ENCODE results near the gene KLRF1. TPM values are rescaled to one million over a fixed set of nuclear protein-coding genes. Genes with fewer than 3 reads are reported as not detected.

The KLRF1 gene
- total RNA-seq, 1 experiment from 2014 or later: not detected

DNA sequence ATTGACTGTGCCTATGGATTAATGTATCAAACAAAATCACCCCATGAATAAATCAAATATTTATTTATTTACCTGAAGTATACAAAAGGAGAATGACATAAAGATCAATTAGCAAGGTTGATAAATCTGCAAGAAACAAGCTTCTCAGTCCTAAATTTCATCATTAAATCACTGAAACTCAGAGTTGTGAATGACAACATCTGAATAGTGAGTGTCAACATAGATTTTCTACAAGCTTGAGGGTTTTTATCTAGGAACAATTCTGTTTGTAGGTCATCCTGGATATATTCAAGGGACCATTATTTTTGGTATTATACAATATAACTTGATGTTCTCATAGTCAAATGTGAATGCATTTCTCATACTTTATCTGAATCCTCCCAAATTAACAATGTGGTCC is 17.4 kb upstream of the KLRF1 start:
- Mint-ChIP-seq H3K9me3 (ENCODE audit: low read depth, unreplicated experiment) (no peaks in the 10 kb centered on the region), H3K4me1 (ENCODE audit: low read depth, unreplicated experiment) (no peaks in the 10 kb centered on the region), H3K36me3 (ENCODE audit: insufficient read depth, unreplicated experiment) (peaks cover 11% of the 10 kb centered on the region), H3K27me3 (ENCODE audit: unreplicated experiment) (no peaks in the 10 kb centered on the region), H3K27ac (ENCODE audit: unreplicated experiment) (no peak overlapping the region), H3K4me3 (ENCODE audit: low read depth, unreplicated experiment) (no peak overlapping the region)
- CTCF ChIA-PET: interaction anchor here (0.6 kb wide), 1 partner anchor 326 kb away, joined by 3 read pairs; no protein-coding TSS in a partner anchor
- intact Hi-C loops (cut with micrococcal nuclease; ENCODE audit: unreplicated experiment): no loop called here
- DNase-seq: no peak
- BruUV-seq (replicated peaks): no TSS peak
- TF ChIP-seq, protein P1, sequence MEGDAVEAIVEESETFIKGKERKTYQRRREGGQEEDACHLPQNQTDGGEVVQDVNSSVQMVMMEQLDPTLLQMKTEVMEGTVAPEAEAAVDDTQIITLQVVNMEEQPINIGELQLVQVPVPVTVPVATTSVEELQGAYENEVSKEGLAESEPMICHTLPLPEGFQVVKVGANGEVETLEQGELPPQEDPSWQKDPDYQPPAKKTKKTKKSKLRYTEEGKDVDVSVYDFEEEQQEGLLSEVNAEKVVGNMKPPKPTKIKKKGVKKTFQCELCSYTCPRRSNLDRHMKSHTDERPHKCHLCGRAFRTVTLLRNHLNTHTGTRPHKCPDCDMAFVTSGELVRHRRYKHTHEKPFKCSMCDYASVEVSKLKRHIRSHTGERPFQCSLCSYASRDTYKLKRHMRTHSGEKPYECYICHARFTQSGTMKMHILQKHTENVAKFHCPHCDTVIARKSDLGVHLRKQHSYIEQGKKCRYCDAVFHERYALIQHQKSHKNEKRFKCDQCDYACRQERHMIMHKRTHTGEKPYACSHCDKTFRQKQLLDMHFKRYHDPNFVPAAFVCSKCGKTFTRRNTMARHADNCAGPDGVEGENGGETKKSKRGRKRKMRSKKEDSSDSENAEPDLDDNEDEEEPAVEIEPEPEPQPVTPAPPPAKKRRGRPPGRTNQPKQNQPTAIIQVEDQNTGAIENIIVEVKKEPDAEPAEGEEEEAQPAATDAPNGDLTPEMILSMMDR (IDR thresholded peaks at IDR 0.05; ENCODE audit: unreplicated experiment): no peak

DNA sequence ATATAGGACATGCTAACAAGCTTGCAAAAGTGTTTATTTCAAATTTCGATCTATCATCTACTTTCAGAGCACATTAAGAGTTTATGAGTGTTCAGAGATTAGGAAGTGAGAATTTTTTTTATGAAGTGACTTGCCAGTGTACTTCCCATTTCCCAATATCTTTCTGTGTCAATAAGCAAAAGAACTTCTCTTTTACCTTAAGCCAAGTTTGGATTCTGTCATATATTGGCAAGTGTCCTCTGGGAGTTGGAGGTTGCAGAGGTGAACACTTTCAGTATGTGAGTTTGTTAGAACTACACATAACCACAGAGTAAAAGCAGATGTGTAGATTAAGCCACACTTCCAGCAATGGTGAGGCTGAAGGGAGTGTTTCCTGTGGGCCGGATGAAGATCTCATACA is 16.6 kb upstream of the KLRF1 start:
- CTCF ChIA-PET: no interaction called here
- Mint-ChIP-seq H3K4me1 (ENCODE audit: low read depth, unreplicated experiment) (no peaks in the 10 kb centered on the region), H3K9me3 (ENCODE audit: low read depth, unreplicated experiment) (no peaks in the 10 kb centered on the region), H3K27me3 (ENCODE audit: unreplicated experiment) (no peaks in the 10 kb centered on the region), H3K4me3 (ENCODE audit: low read depth, unreplicated experiment) (no peak overlapping the region), H3K36me3 (ENCODE audit: insufficient read depth, unreplicated experiment) (peaks cover 11% of the 10 kb centered on the region), H3K27ac (ENCODE audit: unreplicated experiment) (no peak overlapping the region)
- no peak for DNase-seq
- intact Hi-C loops (cut with micrococcal nuclease; ENCODE audit: unreplicated experiment): no loop called here
- TF ChIP-seq, protein P1 (IDR thresholded peaks at IDR 0.05; ENCODE audit: unreplicated experiment): no peak
- BruUV-seq (replicated peaks): no TSS peak

- BruUV-seq (replicated peaks): no TSS peak
- no peak overlapping the region for H3K27ac Mint-ChIP-seq (ENCODE audit: unreplicated experiment)
- intact Hi-C loops (cut with micrococcal nuclease; ENCODE audit: unreplicated experiment): no loop called here
- CTCF ChIA-PET: interaction anchor here (0.7 kb wide), 1 partner anchor 14 kb away, joined by 4 read pairs; no protein-coding TSS in a partner anchor
- DNase-seq: no peak
- H3K9me3 Mint-ChIP-seq (ENCODE audit: low read depth, unreplicated experiment): no peaks in the 10 kb centered on the region
- H3K36me3 Mint-ChIP-seq (ENCODE audit: insufficient read depth, unreplicated experiment): peaks cover 11% of the 10 kb centered on the region
- H3K27me3 Mint-ChIP-seq (ENCODE audit: unreplicated experiment): peaks cover 5% of the 10 kb centered on the region
- no peak overlapping the region for H3K4me3 Mint-ChIP-seq (ENCODE audit: low read depth, unreplicated experiment)
- no peaks in the 10 kb centered on the region for H3K4me1 Mint-ChIP-seq (ENCODE audit: low read depth, unreplicated experiment)
- TF ChIP-seq, protein P1 (IDR thresholded peaks at IDR 0.05; ENCODE audit: unreplicated experiment): no peak
These were observed 15.7 kb upstream of the KLRF1 start for GRCh38 chr12:9811621-9812020.

DNA sequence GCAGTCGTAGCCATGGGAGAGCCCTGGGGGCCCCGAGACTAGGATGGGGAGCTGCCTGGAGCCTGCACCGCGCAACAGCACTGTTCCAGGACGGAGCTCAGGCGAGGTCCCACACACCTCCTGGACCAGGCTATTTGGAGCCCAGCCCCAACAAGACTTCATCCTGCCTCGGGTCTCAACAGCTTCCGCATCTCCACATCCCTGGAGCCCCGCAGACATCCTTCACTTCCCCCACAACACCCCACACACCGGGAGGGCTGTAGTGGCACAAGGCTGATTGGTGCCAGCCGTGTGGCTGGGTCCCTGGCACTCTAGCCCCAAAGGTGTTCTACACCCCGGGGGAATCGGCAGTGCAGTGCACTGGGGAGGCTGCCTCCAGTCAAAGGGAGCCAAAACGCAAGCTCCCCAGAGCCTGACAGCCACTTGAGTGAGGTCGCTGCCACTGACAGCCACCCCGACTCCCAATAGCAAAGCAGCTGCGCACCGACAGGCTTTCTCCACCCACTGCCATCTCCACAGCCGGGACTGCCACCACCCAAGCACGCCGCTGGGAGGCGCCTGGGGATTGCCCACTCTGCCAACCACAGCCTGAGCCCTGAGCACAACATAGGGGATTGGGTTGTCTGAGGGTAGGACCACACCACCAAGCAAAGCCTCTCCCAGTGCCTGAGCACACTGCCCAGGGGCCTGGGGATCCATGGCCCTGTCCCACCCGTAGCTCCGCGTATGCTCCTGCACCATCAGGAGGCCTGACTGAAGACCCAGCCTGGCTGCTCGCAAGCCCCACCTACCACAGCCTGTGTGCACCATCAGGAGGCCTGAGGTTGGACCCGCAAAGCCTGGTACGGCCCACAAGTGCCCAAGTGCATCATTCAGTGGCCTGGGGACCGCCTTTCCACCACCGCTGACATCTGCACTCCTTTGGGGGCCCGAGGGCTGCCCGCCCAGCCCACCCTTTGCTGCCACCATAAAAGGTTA is 13.2 kb upstream of the KLRF1 start:
- TF ChIP-seq, protein P1 (IDR thresholded peaks at IDR 0.05; ENCODE audit: unreplicated experiment): peak; percentile 86
- Mint-ChIP-seq H3K9me3 (ENCODE audit: low read depth, unreplicated experiment) (no peaks in the 10 kb centered on the region), H3K4me1 (ENCODE audit: low read depth, unreplicated experiment) (no peaks in the 10 kb centered on the region), H3K4me3 (ENCODE audit: low read depth, unreplicated experiment) (peak overlapping the region; percentile 71), H3K36me3 (ENCODE audit: insufficient read depth, unreplicated experiment) (peaks cover 11% of the 10 kb centered on the region), H3K27ac (ENCODE audit: unreplicated experiment) (no peak overlapping the region), H3K27me3 (ENCODE audit: unreplicated experiment) (peaks cover 26% of the 10 kb centered on the region)
- DNase-seq: peak; percentile 91
- CTCF ChIA-PET: interaction anchor here (0.7 to 1.5 kb wide), 6 partner anchors 16 to 326 kb away, joined by 3 to 8 read pairs (median 3); no protein-coding TSS in a partner anchor
- intact Hi-C loops (cut with micrococcal nuclease; ENCODE audit: unreplicated experiment): loop anchor here (1.0 kb wide), 2 partner anchors 111 to 326 kb away; no protein-coding TSS in a partner anchor
- no TSS peak for BruUV-seq (replicated peaks)
